ENCODE measurements around the gene IP6K3.

IP6K3 gene

DNA sequence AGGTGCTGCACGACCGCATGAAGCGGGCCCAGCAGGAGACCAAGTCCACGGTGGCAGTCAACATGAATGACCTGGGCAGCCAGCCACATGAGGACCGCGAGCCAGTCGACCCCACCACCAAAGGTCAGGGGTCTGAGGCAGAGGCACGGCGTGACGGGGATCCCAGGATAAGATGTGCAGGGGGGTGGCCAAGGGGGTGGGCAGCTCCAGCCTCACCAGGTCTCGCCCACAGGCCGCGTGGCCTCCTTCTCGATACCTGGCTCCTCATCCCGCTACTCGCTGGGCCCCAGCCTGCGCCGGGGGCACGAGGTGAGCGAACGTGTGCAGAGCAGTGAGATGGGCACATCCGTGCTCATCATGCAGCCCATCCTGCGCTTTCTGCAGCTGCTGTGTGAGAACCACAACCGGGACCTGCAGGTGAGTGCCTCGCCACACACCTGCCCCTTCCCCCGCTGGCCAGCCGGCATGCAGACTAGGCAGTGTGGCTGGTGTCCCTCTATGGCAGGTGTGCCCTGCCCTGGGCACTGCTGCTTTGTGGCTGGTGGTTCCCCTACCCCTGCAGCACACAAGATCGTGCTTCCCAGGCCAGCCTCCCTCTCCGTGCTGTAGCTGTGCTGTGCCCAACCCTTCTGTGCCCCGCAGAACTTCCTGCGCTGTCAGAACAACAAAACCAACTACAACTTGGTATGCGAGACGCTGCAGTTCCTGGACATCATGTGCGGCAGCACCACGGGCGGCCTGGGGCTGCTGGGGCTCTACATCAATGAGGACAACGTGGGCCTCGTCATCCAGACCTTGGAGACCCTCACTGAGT is 61.1 kb downstream of the IP6K3 start:
- no peak overlapping the region for H3K4me2 ChIP-seq (ENCODE audit: insufficient read depth, low read length, poor library complexity, severe bottlenecking)
- H2AFZ ChIP-seq (ENCODE audit: low read length), result no peak overlapping the region
- H2BK15ac ChIP-seq (ENCODE audit: low read length), result peak overlapping the region; percentile 16
- H2AK5ac ChIP-seq (ENCODE audit: low read depth, low read length), result no peak overlapping the region
- peak overlapping the region in 1 of 2 donors; percentile 26 for H3K4me3 ChIP-seq (ENCODE audit: low read length in 2 of 2)
- peaks cover 2% of the 10 kb centered on the region for H3K79me1 ChIP-seq (ENCODE audit: low read depth, low read length)
- H2BK12ac ChIP-seq (ENCODE audit: low read length), result no peak overlapping the region
- no peaks in the 10 kb centered on the region for H3K27me3 ChIP-seq (ENCODE audit: control insufficient read depth in 3 of 3, insufficient read depth in 3 of 3, low read depth in 1 of 3, low read length in 3 of 3)
- peak overlapping the region; percentile 67 for H3K9ac ChIP-seq (ENCODE audit: low read depth, low read length, poor library complexity)
- H3K18ac ChIP-seq (ENCODE audit: low read length), result peak overlapping the region; percentile 80
- H3K4me1 ChIP-seq (ENCODE audit: control insufficient read depth in 2 of 2, insufficient read depth in 1 of 2, low read depth in 1 of 2, low read length in 2 of 2), result peaks cover 0 to 4% of the 10 kb centered on the region in 2 donors
- H3K36me3 ChIP-seq (replicated peaks in 1 of 2; ENCODE audit: control insufficient read depth in 2 of 2, insufficient read depth in 2 of 2, low read length in 2 of 2), result no peaks in the 10 kb centered on the region
- H3K9me3 ChIP-seq (replicated peaks in 1 of 2; ENCODE audit: control insufficient read depth in 2 of 2, insufficient read depth in 1 of 2, low read depth in 1 of 2, low read length in 2 of 2), result no peaks in the 10 kb centered on the region
- H4K8ac ChIP-seq (ENCODE audit: low read depth, low read length), result no peak overlapping the region
- peak overlapping the region; percentile 93 for H4K91ac ChIP-seq (ENCODE audit: low read depth, low read length, poor library complexity)
- H2BK5ac ChIP-seq (ENCODE audit: low read length), result peak overlapping the region; percentile 33
- H3K4ac ChIP-seq (ENCODE audit: low read length), result no peak overlapping the region
- no CpG with 5 or more reads among the region's 38 CpGs for WGBS, 2 donors (ENCODE audit: extremely low coverage in 2 of 2, insufficient read length in 2 of 2, insufficient replicate concordance in 1 of 2)
- no peak for DNase-seq (ENCODE audit: low spot score)
- H3K23ac ChIP-seq (ENCODE audit: low read depth, low read length, poor library complexity), result peak overlapping the region; percentile 82
- no peak overlapping the region for H2BK120ac ChIP-seq (ENCODE audit: low read depth, low read length)
- H3K27ac ChIP-seq (replicated peaks; ENCODE audit: low read length), result no peak overlapping the region
- H3K14ac ChIP-seq (ENCODE audit: low read length), result peak overlapping the region; percentile 27

DNA sequence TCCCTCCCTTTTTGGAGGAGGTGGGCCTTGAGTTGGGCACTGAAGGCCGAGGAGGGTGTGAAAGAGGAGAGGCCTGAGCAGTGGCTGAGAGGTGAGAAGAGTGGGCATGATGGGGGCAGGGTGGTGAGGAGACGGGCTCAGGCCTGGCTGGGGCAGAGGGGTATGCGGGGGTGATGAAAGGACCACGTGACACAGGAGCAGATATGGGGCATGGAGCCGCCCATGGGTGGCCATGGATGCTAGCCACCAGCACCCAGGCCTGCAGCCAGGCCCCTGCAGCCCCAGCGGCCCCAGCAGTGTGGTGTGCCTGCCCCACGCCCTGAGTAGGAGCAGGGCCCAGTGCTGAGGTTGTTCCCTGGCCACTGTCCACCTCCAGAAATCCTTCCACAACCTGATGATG is 61.7 kb downstream of the IP6K3 start:
- H3K23ac ChIP-seq (ENCODE audit: low read depth, low read length, poor library complexity), result peak overlapping the region; percentile 82

DNA sequence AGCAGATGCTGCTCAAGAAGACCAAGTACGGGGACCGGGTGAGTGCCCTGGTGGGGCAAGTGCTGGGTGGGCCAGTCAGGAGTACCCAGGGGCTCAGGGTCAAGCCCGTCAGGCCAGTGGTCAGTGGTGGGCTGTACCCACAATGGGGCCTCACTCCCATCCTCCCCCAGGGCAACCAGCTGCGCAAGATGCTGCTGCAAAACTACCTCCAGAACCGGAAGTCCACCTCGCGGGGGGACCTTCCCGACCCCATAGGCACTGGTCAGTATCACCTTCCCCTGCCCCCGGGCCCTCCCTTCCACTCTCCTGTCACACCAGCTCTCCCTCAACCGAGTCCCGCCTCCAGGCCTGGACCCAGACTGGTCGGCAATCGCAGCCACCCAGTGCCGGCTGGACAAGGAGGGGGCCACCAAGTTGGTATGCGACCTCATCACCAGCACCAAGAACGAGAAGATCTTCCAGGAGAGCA is 62.2 kb downstream of the IP6K3 start:
- H3K9me3 ChIP-seq (replicated peaks in 1 of 2; ENCODE audit: control insufficient read depth in 2 of 2, insufficient read depth in 1 of 2, low read depth in 1 of 2, low read length in 2 of 2), result no peaks in the 10 kb centered on the region
- no CpG with 5 or more reads among the region's 16 CpGs for WGBS, 2 donors (ENCODE audit: extremely low coverage in 2 of 2, insufficient read length in 2 of 2, insufficient replicate concordance in 1 of 2)
- peak overlapping the region; percentile 69 for H2BK15ac ChIP-seq (ENCODE audit: low read length)

More for the DNA sequence above, 61.7 kb downstream of the IP6K3 start:
- Histone ChIP-seq H2AFZ (ENCODE audit: low read length) (no peak overlapping the region), H3K27ac (replicated peaks; ENCODE audit: low read length) (no peak overlapping the region), H3K4me1 (ENCODE audit: control insufficient read depth in 2 of 2, insufficient read depth in 1 of 2, low read depth in 1 of 2, low read length in 2 of 2) (peaks cover 0 to 4% of the 10 kb centered on the region in 2 donors), H2AK5ac (ENCODE audit: low read depth, low read length) (no peak overlapping the region), H3K9ac (ENCODE audit: low read depth, low read length, poor library complexity) (peak overlapping the region; percentile 67), H3K4ac (ENCODE audit: low read length) (no peak overlapping the region), H3K27me3 (ENCODE audit: control insufficient read depth in 3 of 3, insufficient read depth in 3 of 3, low read depth in 1 of 3, low read length in 3 of 3) (no peaks in the 10 kb centered on the region), H2BK120ac (ENCODE audit: low read depth, low read length) (no peak overlapping the region), H4K91ac (ENCODE audit: low read depth, low read length, poor library complexity) (no peak overlapping the region), H2BK12ac (ENCODE audit: low read length) (no peak overlapping the region), H3K18ac (ENCODE audit: low read length) (no peak overlapping the region), H3K14ac (ENCODE audit: low read length) (peak overlapping the region; percentile 27), H2BK5ac (ENCODE audit: low read length) (no peak overlapping the region), H3K4me2 (ENCODE audit: insufficient read depth, low read length, poor library complexity, severe bottlenecking) (no peak overlapping the region), H3K36me3 (replicated peaks in 1 of 2; ENCODE audit: control insufficient read depth in 2 of 2, insufficient read depth in 2 of 2, low read length in 2 of 2) (no peaks in the 10 kb centered on the region), H2BK15ac (ENCODE audit: low read length) (no peak overlapping the region), H3K4me3 (ENCODE audit: low read length in 2 of 2) (no peak overlapping the region), H4K8ac (ENCODE audit: low read depth, low read length) (no peak overlapping the region), H3K79me1 (ENCODE audit: low read depth, low read length) (peaks cover 2% of the 10 kb centered on the region), H3K9me3 (replicated peaks in 1 of 2; ENCODE audit: control insufficient read depth in 2 of 2, insufficient read depth in 1 of 2, low read depth in 1 of 2, low read length in 2 of 2) (no peaks in the 10 kb centered on the region)
- WGBS, 2 donors (ENCODE audit: extremely low coverage in 2 of 2, insufficient read length in 2 of 2, insufficient replicate concordance in 1 of 2), result no CpG with 5 or more reads among the region's 7 CpGs
- no peak for DNase-seq (ENCODE audit: low spot score)

More for the DNA sequence above, 62.2 kb downstream of the IP6K3 start:
- no peak overlapping the region for H4K8ac ChIP-seq (ENCODE audit: low read depth, low read length)
- no peak overlapping the region for H4K91ac ChIP-seq (ENCODE audit: low read depth, low read length, poor library complexity)
- peak overlapping the region; percentile 3 for H2BK5ac ChIP-seq (ENCODE audit: low read length)
- peak overlapping the region; percentile 61 for H3K9ac ChIP-seq (ENCODE audit: low read depth, low read length, poor library complexity)
- H3K23ac ChIP-seq (ENCODE audit: low read depth, low read length, poor library complexity), result peak overlapping the region; percentile 2
- H3K27ac ChIP-seq (replicated peaks; ENCODE audit: low read length), result no peak overlapping the region
- H2AFZ ChIP-seq (ENCODE audit: low read length), result no peak overlapping the region
- H3K14ac ChIP-seq (ENCODE audit: low read length), result no peak overlapping the region
- H3K4me1 ChIP-seq (ENCODE audit: control insufficient read depth in 2 of 2, insufficient read depth in 1 of 2, low read depth in 1 of 2, low read length in 2 of 2), result peaks cover 0 to 4% of the 10 kb centered on the region in 2 donors
- no peak overlapping the region for H2BK12ac ChIP-seq (ENCODE audit: low read length)
- peak overlapping the region; percentile 28 for H2BK120ac ChIP-seq (ENCODE audit: low read depth, low read length)
- no peak overlapping the region for H3K4me2 ChIP-seq (ENCODE audit: insufficient read depth, low read length, poor library complexity, severe bottlenecking)
- H3K4ac ChIP-seq (ENCODE audit: low read length), result peak overlapping the region; percentile 41
- no peak for DNase-seq (ENCODE audit: low spot score)
- H3K18ac ChIP-seq (ENCODE audit: low read length), result peak overlapping the region; percentile 42
- peak overlapping the region; percentile 77 for H2AK5ac ChIP-seq (ENCODE audit: low read depth, low read length)
- peaks cover 2% of the 10 kb centered on the region for H3K79me1 ChIP-seq (ENCODE audit: low read depth, low read length)
- no peaks in the 10 kb centered on the region for H3K27me3 ChIP-seq (ENCODE audit: control insufficient read depth in 3 of 3, insufficient read depth in 3 of 3, low read depth in 1 of 3, low read length in 3 of 3)
- H3K4me3 ChIP-seq (ENCODE audit: low read length in 2 of 2), result no peak overlapping the region
- H3K36me3 ChIP-seq (replicated peaks in 1 of 2; ENCODE audit: control insufficient read depth in 2 of 2, insufficient read depth in 2 of 2, low read length in 2 of 2), result no peaks in the 10 kb centered on the region
